Measurements from ENCODE around the gene CSNK1D.

The CSNK1D gene

GRCh38 chr17:82249896-82250581 lies 23.5 kb downstream of the CSNK1D start:
- DNase-seq: no peak

GRCh38 chr17:82248815-82249674 lies 24.5 kb downstream of the CSNK1D start:
- no peak for DNase-seq

GRCh38 chr17:82247856-82248671 lies 25.4 kb downstream of the CSNK1D start:
- no peak for DNase-seq

- DNase-seq: no peak
Observed at GRCh38 chr17:82247182-82247823, 26.2 kb downstream of the CSNK1D start.

- DNase-seq: no peak
Observed at GRCh38 chr17:82246365-82247181, 26.9 kb downstream of the CSNK1D start.

GRCh38 chr17:82246040-82246364 lies 27.5 kb downstream of the CSNK1D start:
- no peak for DNase-seq

GRCh38 chr17:82245134-82246039 lies 28.1 kb downstream of the CSNK1D start:
- no peak for DNase-seq

- no peak for DNase-seq
Observed at GRCh38 chr17:82244413-82245133, 28.9 kb downstream of the CSNK1D start.

- DNase-seq: no peak
Observed at GRCh38 chr17:82243648-82244412, 29.7 kb downstream of the CSNK1D start.

- DNase-seq: no peak
Observed at GRCh38 chr17:82242977-82243647, 30.4 kb downstream of the CSNK1D start.

GRCh38 chr17:82242698-82242976 lies 30.9 kb downstream of the CSNK1D start:
- no peak for DNase-seq

- no peak for DNase-seq
Observed at GRCh38 chr17:82241926-82242697, 31.4 kb downstream of the CSNK1D start.

GRCh38 chr17:82241183-82241925 lies 32.1 kb downstream of the CSNK1D start:
- DNase-seq: no peak

- no peak for DNase-seq
Observed at GRCh38 chr17:82240506-82241182, 32.9 kb downstream of the CSNK1D start.

- DNase-seq: no peak
Observed at GRCh38 chr17:82239926-82240505, 33.5 kb downstream of the CSNK1D start.

- no peak for DNase-seq
Observed at GRCh38 chr17:82239401-82239925, 34.0 kb downstream of the CSNK1D start.

All from activated CD8-positive, alpha-beta memory T cell treated with anti-CD3 and anti-CD28 coated beads, Interleukin-2, amount 50 U/mL, for 4 hours (primary cell).